HG03520 (cell line): ENCODE data around the gene TEX13D.

Source experiments
- ATAC-seq: cut with Tn5 transposase; IDR thresholded peaks from one replicate; pipeline ENCODE4 v1.9.1; 2021; ENCODE audit warnings: mild to moderate bottlenecking, moderate library complexity; ENCODE audit not compliant: unreplicated experiment

TEX13D gene

DNA sequence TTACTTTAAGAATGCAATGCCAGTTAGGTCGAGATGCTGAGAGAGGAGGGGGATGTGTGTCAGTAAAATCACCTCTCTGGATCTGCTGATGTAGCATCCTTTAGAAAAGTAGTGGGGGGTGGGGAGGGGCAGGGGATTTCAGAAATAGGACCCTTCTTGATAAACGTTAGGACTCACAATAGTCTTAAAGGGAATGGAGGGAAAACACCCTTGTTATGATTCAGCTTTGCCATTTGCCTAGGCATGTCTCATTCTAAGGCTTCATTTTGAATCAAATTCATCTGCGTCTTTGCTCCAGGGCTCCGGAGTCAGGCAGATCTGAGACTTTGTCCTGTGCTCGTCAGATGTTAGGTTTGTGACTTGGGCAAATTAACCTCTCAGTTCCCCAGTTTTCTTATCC is 14.8 kb downstream of the TEX13D start:
- no peak for ATAC-seq

DNA sequence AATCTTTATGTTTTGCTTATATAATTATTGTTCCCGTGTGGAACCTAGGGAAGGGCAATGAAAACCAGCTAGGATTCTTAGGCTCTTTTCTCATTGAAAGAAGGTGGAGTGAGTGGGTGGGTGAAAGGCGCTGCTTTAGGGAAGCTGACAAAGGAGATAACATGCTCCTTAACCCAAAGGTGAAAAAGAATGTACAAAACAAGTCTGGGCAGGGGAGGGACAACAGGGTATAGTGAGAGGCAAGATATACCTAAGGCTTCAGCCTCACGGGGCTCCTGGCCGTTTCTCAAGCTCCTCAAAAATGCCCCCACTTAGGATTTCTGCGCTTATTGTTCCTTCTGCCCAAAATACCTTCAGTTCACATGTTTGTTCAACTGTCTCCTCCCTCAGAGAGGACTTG is 15.7 kb downstream of the TEX13D start:
- no peak for ATAC-seq

- ATAC-seq = no peak
These were observed 16.5 kb downstream of the TEX13D start for GRCh38 chrX:124348885-124349453.

DNA sequence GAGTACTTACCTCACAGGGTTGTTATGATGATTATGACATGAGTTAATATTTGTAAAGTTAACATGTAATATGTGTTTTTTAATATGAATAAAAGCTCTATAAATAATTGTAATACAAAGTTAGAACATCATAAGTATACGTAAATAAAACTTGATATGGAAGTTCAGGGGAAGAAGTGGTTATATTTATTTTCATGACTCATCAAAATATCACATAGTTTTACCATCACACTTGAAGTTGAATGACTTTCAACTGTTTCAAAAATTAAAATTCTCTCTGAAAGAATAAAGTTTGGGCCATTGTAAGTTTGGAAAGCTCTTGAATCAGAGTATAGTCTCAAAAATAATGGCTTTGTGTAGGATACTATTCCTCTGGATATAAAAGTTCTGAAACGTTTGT is 22.2 kb downstream of the TEX13D start:
- no peak for ATAC-seq

DNA sequence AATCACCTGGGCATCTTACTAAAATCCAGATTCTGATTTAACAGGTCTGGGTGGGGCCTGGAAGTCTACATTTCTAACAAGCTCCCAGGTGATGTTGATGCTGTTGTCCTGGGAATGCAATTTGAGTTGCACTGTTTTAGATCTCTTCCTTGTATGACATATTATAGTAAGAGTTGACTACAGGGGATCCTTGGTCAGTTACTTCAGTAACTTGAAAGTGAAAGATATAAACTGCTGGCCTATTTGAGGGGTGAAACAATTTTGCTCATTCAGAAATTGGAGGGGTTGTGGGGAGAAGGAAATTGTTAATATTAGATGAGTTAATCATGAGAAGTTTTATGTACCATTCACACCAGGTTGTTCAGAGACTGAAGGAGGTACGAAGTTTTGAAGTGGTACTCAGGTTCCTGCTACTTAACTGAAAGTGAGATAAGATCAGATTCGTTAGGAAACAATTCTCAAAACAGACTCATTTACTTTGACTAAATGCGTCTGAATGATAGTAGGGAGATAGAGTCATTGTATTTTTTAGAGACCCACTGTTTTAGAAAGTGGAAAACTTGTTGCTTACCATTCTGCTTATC is 26.4 kb downstream of the TEX13D start:
- ATAC-seq = no peak

GRCh38 chrX:124362072-124362471 is 29.6 kb downstream of the TEX13D start:
- no peak for ATAC-seq

GRCh38 chrX:124362761-124363160 is 30.3 kb downstream of the TEX13D start:
- ATAC-seq = no peak

- ATAC-seq = no peak
These were observed 37.3 kb downstream of the TEX13D start for GRCh38 chrX:124369722-124370121.

- ATAC-seq = no peak
These were observed 40.9 kb downstream of the TEX13D start for GRCh38 chrX:124373348-124373747.

- ATAC-seq = no peak
These were observed 46.2 kb downstream of the TEX13D start for GRCh38 chrX:124378643-124379042.

DNA sequence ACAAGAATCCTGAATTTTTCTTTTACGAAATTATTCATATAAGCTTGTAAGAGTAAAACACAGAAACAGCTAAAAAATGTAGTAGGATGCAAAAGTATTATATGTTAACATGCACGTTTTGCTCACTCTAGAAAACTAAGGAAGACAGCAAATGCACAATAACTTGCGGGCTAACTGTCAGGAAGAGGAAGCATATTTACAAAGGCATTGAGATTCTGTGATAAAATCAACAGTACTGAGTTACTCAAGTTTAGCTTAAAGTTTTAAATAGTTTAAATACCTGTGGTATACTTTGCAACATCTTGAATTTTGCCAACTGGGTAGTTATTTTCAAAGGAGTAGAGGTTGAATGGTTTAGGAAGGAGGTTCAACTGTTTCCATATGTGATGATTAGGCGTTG is 50.9 kb downstream of the TEX13D start:
- ATAC-seq = no peak

DNA sequence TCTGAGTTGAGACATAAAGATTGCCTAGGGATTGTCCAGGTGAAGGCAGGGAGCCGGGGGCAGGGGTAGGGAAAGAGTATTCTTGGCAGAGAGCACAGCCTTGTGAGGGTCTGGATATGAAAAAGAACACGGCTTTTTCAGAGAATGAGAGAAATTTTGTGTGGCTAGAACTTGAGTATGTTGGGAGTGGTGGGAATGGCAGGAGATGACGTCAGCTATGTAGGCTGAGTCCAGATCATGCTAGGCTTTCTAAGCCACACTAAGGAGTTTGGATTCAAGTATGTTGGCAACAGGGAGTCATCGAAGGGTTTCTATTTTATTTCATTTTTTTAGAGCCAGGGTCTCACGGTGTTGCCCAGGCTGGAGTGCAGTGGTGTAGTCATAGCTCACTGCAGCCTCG is 53.9 kb downstream of the TEX13D start:
- no peak for ATAC-seq
